Cardiac muscle cell (in vitro differentiated cells and primary cell): ENCODE results near the gene EMX2. TPM values are rescaled to one million over a fixed set of nuclear protein-coding genes. Genes with fewer than 3 reads are reported as not detected.

Experiments
- DNase-seq, 2 donors: peaks; one replicate each; pipeline versions ENCODE4 v3.0.0 to v3.0.0-alpha.2; 2010 to 2017; ENCODE audit warnings: low read depth in 1 of 2, low spot score in 1 of 2
- H3K27ac ChIP-seq: fragments of 200-600 bp; sonication (generic); 2 replicates; pipeline ENCODE4 v1.5.1; 2016
- H3K27me3 ChIP-seq: fragments of 200-600 bp; sonication (generic); 2 replicates; pipeline ENCODE4 v1.6.0; 2016; ENCODE audit warnings: control low read depth
- H3K36me3 ChIP-seq: fragments of 200-600 bp; sonication (generic); 2 replicates; pipeline ENCODE4 v1.5.1; 2016; ENCODE audit warnings: control low read depth
- H3K4me1 ChIP-seq: fragments of 200-600 bp; sonication (generic); 2 replicates; pipeline ENCODE4 v1.8.1; 2017; ENCODE audit warnings: low read depth, mild to moderate bottlenecking, mixed run types
- H3K4me3 ChIP-seq: fragments of 200-600 bp; sonication (generic); 2 replicates; pipeline ENCODE4 v1.5.1; 2016; ENCODE audit warnings: mild to moderate bottlenecking
- H3K9me3 ChIP-seq: fragments of 200-600 bp; sonication (generic); 2 replicates; pipeline ENCODE4 v1.5.1; 2017; ENCODE audit warnings: low read depth, mild to moderate bottlenecking, control low read depth
- CTCF ChIP-seq: IDR thresholded peaks from 2 replicates; pipeline ENCODE4 v1.5.1; 2012; ENCODE audit warnings: low read depth, mild to moderate bottlenecking, low read length
- polyA plus RNA-seq: library from polyadenylated mRNA; unstranded; fragments of >200 nt; fragmentation: Nextera tagmentation; extraction: Ambion mirVana; gene quantifications from 2 replicates; pipeline ENCODE4 v1.2.1, GENCODE V29; 2016
- total RNA-seq: library from RNA; depleted of rRNA; stranded (reverse); fragments of >200 nt; gene quantifications from 2 replicates; pipeline ENCODE4 v1.2.3, GENCODE V29; 2016

Gene EMX2
- total and polyA plus RNA-seq, 2 experiments from 2014 or later: not detected

GRCh38 chr10:117546581-117547015 lies 4.1 kb downstream of the EMX2 start:
- Histone ChIP-seq H3K4me1 (peaks cover 5% of the 10 kb centered on the region), H3K27me3 (peaks cover 100% of the 10 kb centered on the region), H3K36me3 (no peaks in the 10 kb centered on the region), H3K9me3 (no peaks in the 10 kb centered on the region), H3K4me3 (no peak overlapping the region), H3K27ac (no peak overlapping the region)
- no peak for TF ChIP-seq CTCF
- no peak for DNase-seq

DNA sequence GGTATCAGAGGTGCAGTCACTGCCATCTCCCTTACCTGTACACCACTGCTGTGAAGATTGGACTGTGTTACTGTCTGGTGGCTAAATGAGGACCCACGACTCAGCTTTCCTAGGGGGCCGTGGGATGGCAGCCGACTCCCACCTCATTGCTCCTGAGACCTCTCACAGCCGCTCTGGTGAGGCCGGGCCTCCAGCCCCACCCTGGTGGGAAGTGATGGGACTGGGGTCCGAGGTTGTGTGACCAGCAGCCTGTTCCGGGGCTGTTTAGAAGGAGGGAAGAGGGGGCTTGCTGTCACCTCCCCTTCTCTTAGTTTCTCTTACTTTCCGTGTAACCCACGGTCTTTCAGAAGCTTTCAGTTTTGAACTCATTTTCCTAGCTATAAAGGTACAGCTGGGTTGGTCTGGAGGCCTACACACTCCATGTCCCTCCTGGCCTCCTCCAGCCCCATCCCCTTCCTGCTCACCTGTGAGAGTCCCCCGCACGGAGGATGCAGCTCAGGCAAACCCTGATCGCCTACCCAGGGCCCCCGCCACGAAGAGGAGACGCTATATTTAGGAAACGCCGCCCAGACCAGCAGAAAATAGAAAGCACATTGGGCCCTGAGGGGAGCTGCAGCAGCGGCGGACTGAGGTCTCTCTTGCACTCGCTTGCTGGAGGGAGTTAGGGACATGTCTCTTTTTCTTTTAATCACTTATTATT lies 4.6 kb downstream of the EMX2 start:
- TF ChIP-seq CTCF: no peak
- Histone ChIP-seq H3K27ac (no peak overlapping the region), H3K27me3 (peaks cover 100% of the 10 kb centered on the region), H3K36me3 (no peaks in the 10 kb centered on the region), H3K4me3 (no peak overlapping the region), H3K4me1 (peaks cover 5% of the 10 kb centered on the region), H3K9me3 (no peaks in the 10 kb centered on the region)
- no peak for DNase-seq

DNA sequence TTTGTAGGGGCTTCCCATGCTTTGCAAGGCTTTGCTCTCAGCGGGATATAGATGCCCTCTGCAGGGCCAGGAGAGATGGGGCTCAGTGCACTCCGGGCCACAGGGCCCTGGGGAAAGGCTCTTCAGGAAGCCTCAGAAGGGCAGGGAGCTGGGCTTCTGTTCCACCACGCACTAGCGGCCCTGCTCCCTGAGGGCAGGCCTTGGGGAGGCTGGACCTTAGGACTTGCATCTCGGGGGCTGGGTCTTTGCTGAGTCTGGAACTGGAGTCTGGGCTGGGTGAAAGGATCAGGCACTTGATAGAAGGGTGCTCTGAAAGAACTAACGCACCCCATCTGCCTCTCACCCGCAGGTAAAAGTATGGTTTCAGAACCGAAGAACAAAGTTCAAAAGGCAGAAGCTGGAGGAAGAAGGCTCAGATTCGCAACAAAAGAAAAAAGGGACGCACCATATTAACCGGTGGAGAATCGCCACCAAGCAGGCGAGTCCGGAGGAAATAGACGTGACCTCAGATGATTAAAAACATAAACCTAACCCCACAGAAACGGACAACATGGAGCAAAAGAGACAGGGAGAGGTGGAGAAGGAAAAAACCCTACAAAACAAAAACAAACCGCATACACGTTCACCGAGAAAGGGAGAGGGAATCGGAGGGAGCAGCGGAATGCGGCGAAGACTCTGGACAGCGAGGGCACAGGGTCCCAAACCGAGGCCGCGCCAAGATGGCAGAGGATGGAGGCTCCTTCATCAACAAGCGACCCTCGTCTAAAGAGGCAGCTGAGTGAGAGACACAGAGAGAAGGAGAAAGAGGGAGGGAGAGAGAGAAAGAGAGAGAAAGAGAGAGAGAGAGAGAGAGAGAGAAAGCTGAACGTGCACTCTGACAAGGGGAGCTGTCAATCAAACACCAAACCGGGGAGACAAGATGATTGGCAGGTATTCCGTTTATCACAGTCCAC lies 5.4 kb downstream of the EMX2 start:
- DNase-seq: no peak
- peaks cover 5% of the 10 kb centered on the region for H3K4me1 ChIP-seq
- no peaks in the 10 kb centered on the region for H3K36me3 ChIP-seq
- H3K4me3 ChIP-seq: no peak overlapping the region
- H3K27me3 ChIP-seq: peaks cover 100% of the 10 kb centered on the region
- no peaks in the 10 kb centered on the region for H3K9me3 ChIP-seq
- TF ChIP-seq CTCF: no peak
- H3K27ac ChIP-seq: no peak overlapping the region

- H3K4me1 ChIP-seq: peaks cover 5% of the 10 kb centered on the region
- H3K4me3 ChIP-seq: no peak overlapping the region
- DNase-seq: no peak
- H3K9me3 ChIP-seq: no peaks in the 10 kb centered on the region
- H3K36me3 ChIP-seq: no peaks in the 10 kb centered on the region
- H3K27me3 ChIP-seq: peaks cover 100% of the 10 kb centered on the region
- no peak for TF ChIP-seq CTCF
- no peak overlapping the region for H3K27ac ChIP-seq
These were observed 6.6 kb downstream of the EMX2 start for GRCh38 chr10:117549100-117549585.

DNA sequence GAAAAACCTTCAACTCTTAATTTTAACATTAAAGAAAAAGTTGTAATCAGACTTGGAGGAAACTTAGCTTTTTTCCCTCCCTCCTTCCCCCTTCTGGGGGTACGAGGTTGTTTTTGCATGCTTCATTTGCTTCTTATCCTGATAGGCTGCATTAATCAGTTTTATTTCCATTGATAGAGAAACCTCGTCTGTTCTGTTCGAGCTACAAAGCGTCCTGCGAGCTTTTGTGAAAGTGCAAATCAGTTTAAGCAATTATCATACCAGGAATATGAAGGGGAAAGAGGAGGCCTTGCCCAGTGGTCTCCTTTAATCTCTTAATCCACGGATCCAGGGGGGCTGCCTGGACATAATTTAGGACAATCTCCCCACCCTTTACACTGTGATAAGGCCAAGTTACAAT lies 7.5 kb downstream of the EMX2 start:
- no peaks in the 10 kb centered on the region for H3K36me3 ChIP-seq
- H3K4me3 ChIP-seq: no peak overlapping the region
- no peak overlapping the region for H3K27ac ChIP-seq
- H3K4me1 ChIP-seq: peaks cover 5% of the 10 kb centered on the region
- H3K9me3 ChIP-seq: no peaks in the 10 kb centered on the region
- no peak for TF ChIP-seq CTCF
- H3K27me3 ChIP-seq: peaks cover 100% of the 10 kb centered on the region
- DNase-seq: no peak
